Measurements from ENCODE around the gene DFFA. TPM values are rescaled to one million over a fixed set of nuclear protein-coding genes. Genes with fewer than 3 reads are reported as not detected.

DFFA gene
- polyA plus RNA-seq, 2 of the 4 experiments (the other 2 are of a cell fraction): 28.5 to 31.7 TPM

- peak; percentile 78 for TF ChIP-seq BHLHE40 (IDR thresholded peaks at IDR 0.05; ENCODE audit: low read depth, low read length)
- no peak for TF ChIP-seq PHF8 (IDR thresholded peaks at IDR 0.05; ENCODE audit: borderline replicate concordance, low read depth)
- TF ChIP-seq ESRRA (IDR thresholded peaks at IDR 0.05; ENCODE audit: borderline replicate concordance, low read length): no peak
- no peak for TF ChIP-seq GATA3 (IDR thresholded peaks at IDR 0.05; ENCODE audit: borderline replicate concordance)
- TF ChIP-seq MAFK (IDR thresholded peaks at IDR 0.05; ENCODE audit: partially characterized antibody): no peak
- TF ChIP-seq RCOR1 (IDR thresholded peaks at IDR 0.05; ENCODE audit: low read depth, low read length): no peak
- no peak for TF ChIP-seq ZNF302 (CRISPR knock-in tag; IDR thresholded peaks at IDR 0.05)
Observed at GRCh38 chr1:10472220-10473144, at the start of gene DFFA (continued).

- H3K4me3 ChIP-seq: no peak overlapping the region
- peaks cover 9% of the 10 kb centered on the region; the same call in 2 of the 3 replicates for H3K4me1 ChIP-seq
- WGBS (ENCODE audit: missing lambda C conversion rate): 91% methylated on average over 8 of the region's 8 CpGs
- POLR2A ChIA-PET: no interaction called here
- TF ChIP-seq ESRRA (IDR thresholded peaks at IDR 0.05; ENCODE audit: borderline replicate concordance, low read length): no peak
- TF ChIP-seq ZFP36 (IDR thresholded peaks at IDR 0.05; ENCODE audit: borderline replicate concordance, partially characterized antibody): no peak
- TF ChIP-seq ZSCAN20 (CRISPR knock-in tag; IDR thresholded peaks at IDR 0.05): no peak
- H3K27ac ChIP-seq: no peak overlapping the region
- no peak for FAIRE-seq
- ATAC-seq: no peak
- DNase-seq (ENCODE audit: low read depth in 1 of 2, low spot score in 1 of 2): no peak
- H3K9me3 ChIP-seq: no peaks in the 10 kb centered on the region
- CTCF ChIA-PET: interaction anchor here (0.6 to 2.4 kb wide), 4 partner anchors 9 to 1806 kb away, joined by 3 to 9 read pairs (median 5); no protein-coding TSS in a partner anchor
- no peak overlapping the region for H3K4me2 ChIP-seq
Observed at GRCh38 chr1:10521537-10522157, 49.3 kb upstream of the DFFA start.

GRCh38 chr1:10520952-10521351 is 48.6 kb upstream of the DFFA start:
- peaks cover 9% of the 10 kb centered on the region; the same call in 2 of the 3 replicates for H3K4me1 ChIP-seq
- H3K4me3 ChIP-seq: no peak overlapping the region
- FAIRE-seq (no peak), DNase-seq (ENCODE audit: low read depth in 1 of 2, low spot score in 1 of 2) (no peak), ATAC-seq (no peak)
- H3K4me2 ChIP-seq: no peak overlapping the region
- no peak for TF ChIP-seq SREBF2 (IDR thresholded peaks at IDR 0.05)
- no peak for TF ChIP-seq E2F6 (IDR thresholded peaks at IDR 0.05; ENCODE audit: borderline replicate concordance, low read depth)
- no peak for TF ChIP-seq ZNF302 (CRISPR knock-in tag; IDR thresholded peaks at IDR 0.05)
- TF ChIP-seq HMGXB4 (CRISPR knock-in tag; IDR thresholded peaks at IDR 0.05; ENCODE audit: borderline replicate concordance): no peak
- WGBS (ENCODE audit: missing lambda C conversion rate): 87% methylated on average over 1 of the region's 1 CpG
- H3K27ac ChIP-seq: no peak overlapping the region
- ChIA-PET CTCF (interaction anchor here (0.6 to 1.4 kb wide), 3 partner anchors 14 to 1807 kb away, joined by 3 to 6 read pairs (median 4); no protein-coding TSS in a partner anchor), POLR2A (no interaction called here)
- H3K9me3 ChIP-seq: no peaks in the 10 kb centered on the region

- Histone ChIP-seq H3K4me3 (no peak overlapping the region), H3K9me3 (no peaks in the 10 kb centered on the region), H3K4me2 (no peak overlapping the region), H3K4me1 (peaks cover 9% of the 10 kb centered on the region; the same call in 2 of the 3 replicates), H3K27ac (no peak overlapping the region)
- ATAC-seq: no peak
- POLR2A ChIA-PET: no interaction called here
- no peak for DNase-seq (ENCODE audit: low read depth in 1 of 2, low spot score in 1 of 2)
- WGBS (ENCODE audit: missing lambda C conversion rate): 93% methylated on average over 6 of the region's 6 CpGs
- CTCF ChIA-PET: interaction anchor here (1.3 to 1.4 kb wide), 2 partner anchors 14 to 26 kb away, joined by 4 to 6 read pairs; no protein-coding TSS in a partner anchor
- no peak for FAIRE-seq
- TF ChIP-seq ATOH8 (CRISPR knock-in tag; IDR thresholded peaks at IDR 0.05; ENCODE audit: low read depth): no peak
- no peak for TF ChIP-seq KDM5A (IDR thresholded peaks at IDR 0.05)
- no peak for TF ChIP-seq EHF (CRISPR knock-in tag; IDR thresholded peaks at IDR 0.05)
- TF ChIP-seq NR3C1 (IDR thresholded peaks at IDR 0.05): no peak
- no peak for TF ChIP-seq CBX2 (IDR thresholded peaks at IDR 0.05; ENCODE audit: borderline replicate concordance, low read depth)
- no peak for TF ChIP-seq HMGXB4 (CRISPR knock-in tag; IDR thresholded peaks at IDR 0.05; ENCODE audit: borderline replicate concordance)
- no peak for TF ChIP-seq BHLHE40 (IDR thresholded peaks at IDR 0.05; ENCODE audit: low read depth, low read length)
- TF ChIP-seq CTCF (IDR thresholded peaks at IDR 0.05): no peak
- TF ChIP-seq RNF2 (IDR thresholded peaks at IDR 0.05; ENCODE audit: borderline replicate concordance, low read depth): no peak
Observed at GRCh38 chr1:10520497-10520896, 48.2 kb upstream of the DFFA start.

All from A549 (cell line).